H1 (cell line): ENCODE results near the gene GTPBP6. TPM values are rescaled to one million over a fixed set of nuclear protein-coding genes. Genes with fewer than 3 reads are reported as not detected.

Source experiments
- CHD7 ChIP-seq: fragments of 300-600 bp; sonication (generic); IDR thresholded peaks from 2 replicates; pipeline ENCODE4 v1.7.1; 2012; ENCODE audit warnings: low read length, moderate library complexity, mild to moderate bottlenecking, inconsistent platforms; ENCODE audit not compliant: insufficient replicate concordance
- POLR2A ChIP-seq, 2 experiments: IDR thresholded peaks; 1 replicate in 1 of 2; 2 replicates in 1 of 2; pipeline ENCODE4 v1.6.1; 2011; ENCODE audit warnings: low read depth in 2 of 2, low read length in 2 of 2, mild to moderate bottlenecking in 2 of 2; ENCODE audit errors: control extremely low read depth in 1 of 2
- SUZ12 ChIP-seq: fragments of 200-600 bp; sonication (generic); IDR thresholded peaks from 2 replicates; pipeline ENCODE4 v1.6.1; 2012; ENCODE audit warnings: mild to moderate bottlenecking, inconsistent platforms, low read length, moderate library complexity, mixed read lengths
- polyA plus RNA-seq, 7 experiments: library from polyadenylated mRNA; depleted of rRNA in 3 of 7; stranded (reverse) in 5 of 7; unstranded in 2 of 7; fragments of >200 nt in 5 of 7; fragments of 200-250 nt in 2 of 7; gene quantifications; 1 replicate in 5 of 7; 2 replicates in 1 of 7; 4 replicates in 1 of 7; pipeline versions ENCODE4 v1.2.1 to v1.2.3, GENCODE V29; 2011 to 2013; ENCODE audit warnings: missing spikeins in 2 of 7, mixed read lengths in 2 of 7
- total RNA-seq: library from RNA; stranded (reverse); fragmentation: NEBNext Ultra II Directional; extraction: Animal tissue kit (Norgen Biotek cat#: 25700); gene quantifications from 2 replicates; pipeline ENCODE4 v1.2.1, GENCODE V29; 2021

The GTPBP6 gene
- total and polyA plus RNA-seq, 2 of the 8 experiments (the other 6 are each of a cell fraction or from before 2014, with no cell fraction given) = 33.9 to 57.1 TPM

- no peak for TF ChIP-seq CHD7
- TF ChIP-seq SUZ12 = no peak
- TF ChIP-seq POLR2A (IDR thresholded peaks at IDR 0.05; ENCODE audit: control extremely low read depth in 1 of 2, low read depth in 2 of 2, low read length in 2 of 2) = no peak
These were observed 15.2 kb upstream of the GTPBP6 start (continued) for GRCh38 chrX:333611-334311.
